Sigmoid colon (tissue), 4 donors: ENCODE data around the gene ARHGDIB.

Experiments used
- POLR2AphosphoS5 ChIP-seq, 4 donors: sonication (generic); formaldehyde crosslinking; IDR thresholded peaks; one replicate each; pipeline ENCODE4 v1.6.1; 2017; ENCODE audit warnings: antibody characterized with exemption in 4 of 4
- TF ChIP-seq, protein P1 (sequence below), 4 experiments: fragments of 450-650 bp in 3 of 4; fragments of 200-600 bp in 1 of 4; IDR thresholded peaks; one replicate each; pipeline ENCODE4 v1.5.1; 2016 to 2019; ENCODE audit warnings: antibody characterized with exemption in 4 of 4, mild to moderate bottlenecking in 3 of 4, moderate library complexity in 2 of 4

DNA sequence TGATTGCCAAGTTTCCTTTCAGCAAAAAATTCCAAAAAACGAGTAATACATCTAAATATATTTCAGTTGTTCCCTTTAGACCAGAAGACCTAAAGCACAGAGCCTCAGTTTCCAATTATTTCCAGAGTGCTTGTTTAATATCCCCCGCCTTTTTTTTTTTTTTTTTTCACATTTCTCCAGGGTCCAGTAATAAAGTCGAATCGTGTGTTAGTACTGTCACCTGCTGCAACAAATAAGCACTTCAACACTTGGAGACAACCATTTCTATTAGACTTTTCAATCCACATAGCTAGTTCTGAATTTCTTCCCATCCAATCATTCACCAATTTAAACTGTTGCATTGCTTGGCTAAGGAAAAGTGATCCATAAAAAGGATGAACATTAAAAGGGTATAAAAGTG lies 25.0 kb upstream of the ARHGDIB start:
- TF ChIP-seq, protein P1, sequence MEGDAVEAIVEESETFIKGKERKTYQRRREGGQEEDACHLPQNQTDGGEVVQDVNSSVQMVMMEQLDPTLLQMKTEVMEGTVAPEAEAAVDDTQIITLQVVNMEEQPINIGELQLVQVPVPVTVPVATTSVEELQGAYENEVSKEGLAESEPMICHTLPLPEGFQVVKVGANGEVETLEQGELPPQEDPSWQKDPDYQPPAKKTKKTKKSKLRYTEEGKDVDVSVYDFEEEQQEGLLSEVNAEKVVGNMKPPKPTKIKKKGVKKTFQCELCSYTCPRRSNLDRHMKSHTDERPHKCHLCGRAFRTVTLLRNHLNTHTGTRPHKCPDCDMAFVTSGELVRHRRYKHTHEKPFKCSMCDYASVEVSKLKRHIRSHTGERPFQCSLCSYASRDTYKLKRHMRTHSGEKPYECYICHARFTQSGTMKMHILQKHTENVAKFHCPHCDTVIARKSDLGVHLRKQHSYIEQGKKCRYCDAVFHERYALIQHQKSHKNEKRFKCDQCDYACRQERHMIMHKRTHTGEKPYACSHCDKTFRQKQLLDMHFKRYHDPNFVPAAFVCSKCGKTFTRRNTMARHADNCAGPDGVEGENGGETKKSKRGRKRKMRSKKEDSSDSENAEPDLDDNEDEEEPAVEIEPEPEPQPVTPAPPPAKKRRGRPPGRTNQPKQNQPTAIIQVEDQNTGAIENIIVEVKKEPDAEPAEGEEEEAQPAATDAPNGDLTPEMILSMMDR (IDR thresholded peaks at IDR 0.05): no peak
- no peak for TF ChIP-seq POLR2AphosphoS5 (IDR thresholded peaks at IDR 0.05)
